HCT116 (cell line): ENCODE measurements around the gene TXNL4B. TPM values are rescaled to one million over a fixed set of nuclear protein-coding genes. Genes with fewer than 3 reads are reported as not detected.

Experiments used
- ATAC-seq: fragments of 200-7000 bp; cut with Tn5 transposase; 2 replicates; pipeline ENCODE4 v1.9.1; 2020; ENCODE audit warnings: mild to moderate bottlenecking, moderate library complexity
- BruUV-seq: library from RNA; stranded (reverse); fragments of 400-500 nt; replicated peaks from 2 replicates; lab custom pipeline; 2021; lab: Mats Ljungman, UMichigan
- CTCF ChIA-PET: fragments of 300-600 bp; sonication (Branson Sonifier 250); formaldehyde crosslinking; loops from one replicate; lab custom pipeline; 2021; ENCODE audit warnings: antibody characterized with exemption; lab: Charles Lee
- POLR2A ChIA-PET: fragments of 300-600, 350-600 bp; sonication (Branson Sonifier 250); formaldehyde crosslinking; loops from one replicate; lab custom pipeline; 2021; ENCODE audit warnings: antibody characterized with exemption; lab: Charles Lee
- RAD21 ChIA-PET, 2 experiments: fragments of 300-600 bp; sonication (Branson Sonifier 250); formaldehyde crosslinking; loops; one replicate each; lab custom pipeline; 2023; ENCODE audit warnings: low total read pairs in 2 of 2; ENCODE audit not compliant: uncharacterized antibody in 2 of 2, unreplicated experiment in 2 of 2, low non-redundant PET in 1 of 2; lab: Charles Lee
- DNase-seq: peaks from one replicate; pipeline ENCODE4 v3.0.0-alpha.2; 2010; ENCODE audit warnings: low read depth, low spot score
- H2AFZ ChIP-seq: fragments of 200-600 bp; shearing (Covaris generic), sonication (generic); 2 replicates; pipeline ENCODE4 v1.6.1; 2017; ENCODE audit warnings: low read depth, mixed run types, mixed read lengths, antibody characterized with exemption, low read length; ENCODE audit not compliant: poor library complexity, severe bottlenecking
- H3K27ac ChIP-seq: 2 replicates; pipeline ENCODE4 v1.5.1; 2012; ENCODE audit warnings: low read depth, low read length
- H3K27me3 ChIP-seq: fragments of 200-600 bp; sonication (generic); 2 replicates; pipeline ENCODE4 v1.6.1; 2016; ENCODE audit warnings: mixed run types, low read length, mixed read lengths; ENCODE audit not compliant: insufficient read depth
- H3K36me3 ChIP-seq, 2 experiments: fragments of 200-500 bp in 1 of 2; fragments of 200-600 bp in 1 of 2; sonication (Bioruptor generic) in 1 of 2; sonication (generic) in 1 of 2; 2 replicates each; pipeline versions ENCODE4 v1.5.1 to v1.6.1; 2014 to 2016; ENCODE audit warnings: low read length in 2 of 2, inconsistent platforms in 1 of 2, mixed read lengths in 1 of 2, mixed run types in 1 of 2; ENCODE audit not compliant: insufficient read depth in 2 of 2, control insufficient read depth in 1 of 2
- H3K4me1 ChIP-seq, 2 experiments: fragments of 200-600 bp in 1 of 2; sonication (generic) in 1 of 2; 2 replicates each; pipeline versions ENCODE4 v1.5.1 to v1.6.1; 2012 to 2017; ENCODE audit warnings: low read length in 2 of 2, inconsistent platforms in 1 of 2, mild to moderate bottlenecking in 1 of 2, mixed read lengths in 1 of 2, mixed run types in 1 of 2, moderate library complexity in 1 of 2; ENCODE audit not compliant: insufficient read depth in 2 of 2, control insufficient read depth in 1 of 2
- H3K4me2 ChIP-seq: fragments of 200-600 bp; sonication (generic); 2 replicates; pipeline ENCODE4 v1.6.1; 2017; ENCODE audit warnings: mixed run types, low read length, mixed read lengths
- H3K4me3 ChIP-seq, 2 experiments: fragments of 200-600 bp in 1 of 2; sonication (generic) in 1 of 2; replicated peaks in 1 of 2; 2 replicates each; pipeline ENCODE4 v1.5.1; 2011 to 2016; ENCODE audit warnings: low read length in 2 of 2, control low read depth in 1 of 2, low read depth in 1 of 2, mild to moderate bottlenecking in 1 of 2, mixed read lengths in 1 of 2, mixed run types in 1 of 2
- H3K79me2 ChIP-seq: fragments of 200-600 bp; sonication (generic); 2 replicates; pipeline ENCODE4 v1.6.1; 2017; ENCODE audit warnings: mild to moderate bottlenecking, mixed run types, low read length, moderate library complexity, mixed read lengths; ENCODE audit not compliant: insufficient read depth
- H3K9ac ChIP-seq: fragments of 200-600 bp; sonication (generic); 2 replicates; pipeline ENCODE4 v1.6.1; 2016; ENCODE audit warnings: low read length, mixed read lengths
- H3K9me2 ChIP-seq: fragments of 200-600 bp; sonication (generic), shearing (Covaris generic); 2 replicates; pipeline ENCODE4 v1.6.1; 2017; ENCODE audit warnings: mixed run types, mild to moderate bottlenecking, moderate library complexity; ENCODE audit not compliant: insufficient read depth
- H3K9me3 ChIP-seq, 2 experiments: fragments of 200-500 bp in 1 of 2; fragments of 200-600 bp in 1 of 2; sonication (Bioruptor generic) in 1 of 2; sonication (generic) in 1 of 2; 2 replicates each; pipeline ENCODE4 v1.6.1; 2014 to 2017; ENCODE audit warnings: low read length in 2 of 2, mixed read lengths in 2 of 2, inconsistent platforms in 1 of 2, low read depth in 1 of 2, mild to moderate bottlenecking in 1 of 2, mixed run types in 1 of 2, moderate library complexity in 1 of 2; ENCODE audit not compliant: control insufficient read depth in 1 of 2, insufficient read depth in 1 of 2
- H4K20me1 ChIP-seq: fragments of 200-600 bp; sonication (generic), shearing (Covaris generic); 2 replicates; pipeline ENCODE4 v1.6.1; 2017; ENCODE audit warnings: mixed run types, mild to moderate bottlenecking, moderate library complexity; ENCODE audit not compliant: insufficient read depth
- CEBPB ChIP-seq: IDR thresholded peaks from 2 replicates; pipeline ENCODE4 v1.6.1; 2012; ENCODE audit warnings: low read depth
- EGR1 ChIP-seq: IDR thresholded peaks from 2 replicates; pipeline ENCODE4 v1.6.1; 2012; ENCODE audit warnings: low read depth
- ELF1 ChIP-seq: IDR thresholded peaks from 2 replicates; pipeline ENCODE4 v1.6.1; 2012; ENCODE audit warnings: low read depth, borderline replicate concordance
- FOSL1 ChIP-seq: IDR thresholded peaks from 2 replicates; pipeline ENCODE4 v1.6.1; 2012; ENCODE audit warnings: low read depth
- SIN3A ChIP-seq: IDR thresholded peaks from 2 replicates; pipeline ENCODE4 v1.6.1; 2012; ENCODE audit warnings: low read depth
- SP1 ChIP-seq: IDR thresholded peaks from 2 replicates; pipeline ENCODE4 v1.6.1; 2012; ENCODE audit warnings: low read depth
- TCF7L2 ChIP-seq: IDR thresholded peaks from 2 replicates; pipeline ENCODE4 v1.7.0; 2011; ENCODE audit warnings: borderline replicate concordance, inconsistent platforms; ENCODE audit not compliant: insufficient read depth, insufficient read length; ENCODE audit errors: extremely low read depth
- intact Hi-C: fragments of 100-400 bp; cut with micrococcal nuclease; formaldehyde crosslinking; loops from 2 replicates; pipeline ENCODE4 v1.10.0; 2022
- total RNA-seq: library from RNA; stranded (reverse); gene quantifications from one replicate; pipeline ENCODE4 v1.2.1, GENCODE V29; 2021; ENCODE audit not compliant: unreplicated experiment
- TF ChIP-seq, protein P1 (sequence below): IDR thresholded peaks from 2 replicates; pipeline ENCODE4 v1.6.1; 2011; ENCODE audit warnings: mild to moderate bottlenecking, low read length, moderate library complexity; ENCODE audit not compliant: insufficient replicate concordance; ENCODE audit errors: extremely low read depth
- TF ChIP-seq, protein P2 (sequence below): IDR thresholded peaks from 2 replicates; pipeline ENCODE4 v1.6.1; 2012; ENCODE audit warnings: low read depth
- TF ChIP-seq, protein P3 (sequence below): IDR thresholded peaks from 2 replicates; pipeline ENCODE4 v1.6.1; 2012

Gene TXNL4B
- total RNA-seq, 1 experiment from 2014 or later = 15.5 TPM

DNA sequence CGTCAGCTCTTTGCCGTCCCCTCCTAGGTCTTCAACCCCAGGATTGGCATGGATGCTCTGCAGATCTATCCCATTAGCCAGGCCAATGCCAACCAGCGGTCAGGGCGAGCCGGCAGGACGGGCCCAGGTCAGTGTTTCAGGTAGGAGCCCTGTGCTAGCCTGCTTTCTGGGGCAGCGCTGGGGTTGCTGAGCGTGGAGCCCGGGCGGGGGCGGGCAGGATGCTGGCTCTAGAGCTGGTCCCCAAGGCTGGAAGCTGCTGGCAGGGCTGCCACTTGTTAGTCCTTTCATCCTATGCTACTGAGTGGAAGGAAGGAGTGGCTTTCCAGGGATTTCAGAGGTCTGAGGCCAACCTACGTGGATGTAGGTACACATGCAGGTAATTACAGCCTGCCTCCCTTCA lies 12.6 kb upstream of the TXNL4B start:
- intact Hi-C loops = no loop called here
- Histone ChIP-seq H3K4me2 (no peak overlapping the region), H3K4me3 (no peak overlapping the region), H3K36me3 (peaks cover 50 to 64% of the 10 kb centered on the region in 2 experiments), H3K27ac (no peak overlapping the region), H3K27me3 (no peaks in the 10 kb centered on the region), H3K4me1 (no peaks in the 10 kb centered on the region), H2AFZ (no peak overlapping the region), H3K9me3 (no peaks in the 10 kb centered on the region), H4K20me1 (no peaks in the 10 kb centered on the region), H3K79me2 (no peaks in the 10 kb centered on the region), H3K9ac (no peak overlapping the region), H3K9me2 (no peaks in the 10 kb centered on the region)
- no TSS peak for BruUV-seq
- RAD21 ChIA-PET = no interaction called here
- DNase-seq (no peak), ATAC-seq (no peak)
- TF ChIP-seq SP1 (no peak), TCF7L2 (no peak), EGR1 (no peak), ELF1 (no peak), FOSL1 (no peak), CEBPB (no peak), SIN3A (no peak)
- TF ChIP-seq, protein P1, sequence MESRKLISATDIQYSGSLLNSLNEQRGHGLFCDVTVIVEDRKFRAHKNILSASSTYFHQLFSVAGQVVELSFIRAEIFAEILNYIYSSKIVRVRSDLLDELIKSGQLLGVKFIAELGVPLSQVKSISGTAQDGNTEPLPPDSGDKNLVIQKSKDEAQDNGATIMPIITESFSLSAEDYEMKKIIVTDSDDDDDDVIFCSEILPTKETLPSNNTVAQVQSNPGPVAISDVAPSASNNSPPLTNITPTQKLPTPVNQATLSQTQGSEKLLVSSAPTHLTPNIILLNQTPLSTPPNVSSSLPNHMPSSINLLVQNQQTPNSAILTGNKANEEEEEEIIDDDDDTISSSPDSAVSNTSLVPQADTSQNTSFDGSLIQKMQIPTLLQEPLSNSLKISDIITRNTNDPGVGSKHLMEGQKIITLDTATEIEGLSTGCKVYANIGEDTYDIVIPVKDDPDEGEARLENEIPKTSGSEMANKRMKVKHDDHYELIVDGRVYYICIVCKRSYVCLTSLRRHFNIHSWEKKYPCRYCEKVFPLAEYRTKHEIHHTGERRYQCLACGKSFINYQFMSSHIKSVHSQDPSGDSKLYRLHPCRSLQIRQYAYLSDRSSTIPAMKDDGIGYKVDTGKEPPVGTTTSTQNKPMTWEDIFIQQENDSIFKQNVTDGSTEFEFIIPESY = no peak
- TF ChIP-seq, protein P2, sequence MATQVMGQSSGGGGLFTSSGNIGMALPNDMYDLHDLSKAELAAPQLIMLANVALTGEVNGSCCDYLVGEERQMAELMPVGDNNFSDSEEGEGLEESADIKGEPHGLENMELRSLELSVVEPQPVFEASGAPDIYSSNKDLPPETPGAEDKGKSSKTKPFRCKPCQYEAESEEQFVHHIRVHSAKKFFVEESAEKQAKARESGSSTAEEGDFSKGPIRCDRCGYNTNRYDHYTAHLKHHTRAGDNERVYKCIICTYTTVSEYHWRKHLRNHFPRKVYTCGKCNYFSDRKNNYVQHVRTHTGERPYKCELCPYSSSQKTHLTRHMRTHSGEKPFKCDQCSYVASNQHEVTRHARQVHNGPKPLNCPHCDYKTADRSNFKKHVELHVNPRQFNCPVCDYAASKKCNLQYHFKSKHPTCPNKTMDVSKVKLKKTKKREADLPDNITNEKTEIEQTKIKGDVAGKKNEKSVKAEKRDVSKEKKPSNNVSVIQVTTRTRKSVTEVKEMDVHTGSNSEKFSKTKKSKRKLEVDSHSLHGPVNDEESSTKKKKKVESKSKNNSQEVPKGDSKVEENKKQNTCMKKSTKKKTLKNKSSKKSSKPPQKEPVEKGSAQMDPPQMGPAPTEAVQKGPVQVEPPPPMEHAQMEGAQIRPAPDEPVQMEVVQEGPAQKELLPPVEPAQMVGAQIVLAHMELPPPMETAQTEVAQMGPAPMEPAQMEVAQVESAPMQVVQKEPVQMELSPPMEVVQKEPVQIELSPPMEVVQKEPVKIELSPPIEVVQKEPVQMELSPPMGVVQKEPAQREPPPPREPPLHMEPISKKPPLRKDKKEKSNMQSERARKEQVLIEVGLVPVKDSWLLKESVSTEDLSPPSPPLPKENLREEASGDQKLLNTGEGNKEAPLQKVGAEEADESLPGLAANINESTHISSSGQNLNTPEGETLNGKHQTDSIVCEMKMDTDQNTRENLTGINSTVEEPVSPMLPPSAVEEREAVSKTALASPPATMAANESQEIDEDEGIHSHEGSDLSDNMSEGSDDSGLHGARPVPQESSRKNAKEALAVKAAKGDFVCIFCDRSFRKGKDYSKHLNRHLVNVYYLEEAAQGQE = no peak
- TF ChIP-seq, protein P3, sequence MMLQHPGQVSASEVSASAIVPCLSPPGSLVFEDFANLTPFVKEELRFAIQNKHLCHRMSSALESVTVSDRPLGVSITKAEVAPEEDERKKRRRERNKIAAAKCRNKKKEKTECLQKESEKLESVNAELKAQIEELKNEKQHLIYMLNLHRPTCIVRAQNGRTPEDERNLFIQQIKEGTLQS = no peak
- CTCF ChIA-PET = no interaction called here
- POLR2A ChIA-PET = no interaction called here
